ENCODE data around the gene KIAA1328. TPM values are rescaled to one million over a fixed set of nuclear protein-coding genes. Genes with fewer than 3 reads are reported as not detected.
"Not testable (repeated sequence)": the region's sequence is repeated elsewhere in the genome, so short reads cannot be mapped to it uniquely, and the experiment has no call there.

The KIAA1328 gene
- total RNA-seq, 1 donor from 2014 or later: 5.8 TPM

- H3K4me3 ChIP-seq (ENCODE audit: low read depth, low read length): no peak overlapping the region
- no peak for FAIRE-seq
- no peak for DNase-seq (ENCODE audit: low read depth)
Observed at GRCh38 chr18:37160038-37160820, 331.3 kb downstream of the KIAA1328 start.

GRCh38 chr18:37161491-37161890, 332.6 kb downstream of the KIAA1328 start:
- Histone ChIP-seq H3K36me3 (ENCODE audit: control insufficient read depth, insufficient read depth, low read length) (no peaks in the 10 kb centered on the region), H3K4me3 (ENCODE audit: low read depth, low read length) (no peak overlapping the region), H3K27me3 (ENCODE audit: control insufficient read depth, insufficient read depth, low read length) (no peaks in the 10 kb centered on the region)
- TF ChIP-seq CTCF (IDR thresholded peaks at IDR 0.05; ENCODE audit: insufficient read depth, low read length, severe bottlenecking): no peak
- FAIRE-seq (no peak), DNase-seq (ENCODE audit: low read depth) (peak; percentile 76)

More at GRCh38 chr18:37160038-37160820, 331.3 kb downstream of the KIAA1328 start:
- Histone ChIP-seq H3K27me3 (ENCODE audit: control insufficient read depth, insufficient read depth, low read length) (no peaks in the 10 kb centered on the region), H3K36me3 (ENCODE audit: control insufficient read depth, insufficient read depth, low read length) (no peaks in the 10 kb centered on the region)
- TF ChIP-seq CTCF (IDR thresholded peaks at IDR 0.05; ENCODE audit: insufficient read depth, low read length, severe bottlenecking): no peak

- Histone ChIP-seq H3K27me3 (ENCODE audit: control insufficient read depth, insufficient read depth, low read length) (no peaks in the 10 kb centered on the region), H3K4me3 (ENCODE audit: low read depth, low read length) (no peak overlapping the region), H3K36me3 (ENCODE audit: control insufficient read depth, insufficient read depth, low read length) (no peaks in the 10 kb centered on the region)
- no peak for TF ChIP-seq CTCF (IDR thresholded peaks at IDR 0.05; ENCODE audit: insufficient read depth, low read length, severe bottlenecking)
- FAIRE-seq (no peak), DNase-seq (ENCODE audit: low read depth) (no peak)
Observed at GRCh38 chr18:37162551-37162950, 333.6 kb downstream of the KIAA1328 start.

GRCh38 chr18:37163119-37163518, 334.2 kb downstream of the KIAA1328 start:
- Histone ChIP-seq H3K4me3 (ENCODE audit: low read depth, low read length) (no peak overlapping the region), H3K27me3 (ENCODE audit: control insufficient read depth, insufficient read depth, low read length) (no peaks in the 10 kb centered on the region), H3K36me3 (ENCODE audit: control insufficient read depth, insufficient read depth, low read length) (no peaks in the 10 kb centered on the region)
- no peak for TF ChIP-seq CTCF (IDR thresholded peaks at IDR 0.05; ENCODE audit: insufficient read depth, low read length, severe bottlenecking)
- FAIRE-seq: no peak
- DNase-seq (ENCODE audit: low read depth): no peak

GRCh38 chr18:37166491-37166890, 337.6 kb downstream of the KIAA1328 start:
- no peak for TF ChIP-seq CTCF (IDR thresholded peaks at IDR 0.05; ENCODE audit: insufficient read depth, low read length, severe bottlenecking)
- no peak for DNase-seq (ENCODE audit: low read depth)
- H3K27me3 ChIP-seq (ENCODE audit: control insufficient read depth, insufficient read depth, low read length): no peaks in the 10 kb centered on the region
- no peak overlapping the region for H3K4me3 ChIP-seq (ENCODE audit: low read depth, low read length)
- H3K36me3 ChIP-seq (ENCODE audit: control insufficient read depth, insufficient read depth, low read length): no peaks in the 10 kb centered on the region
- FAIRE-seq: no peak

- H3K36me3 ChIP-seq (ENCODE audit: control insufficient read depth, insufficient read depth, low read length); H3K4me3 ChIP-seq (ENCODE audit: low read depth, low read length); FAIRE-seq; DNase-seq (ENCODE audit: low read depth); H3K27me3 ChIP-seq (ENCODE audit: control insufficient read depth, insufficient read depth, low read length): not testable (repeated sequence)
Observed at GRCh38 chr18:37166966-37167365, 338.0 kb downstream of the KIAA1328 start.
